GM19397 (cell line): ENCODE results near the gene DPY19L3.
A peak's percentile ranks its signal among the peaks of the same experiment; 100 is the strongest.
"Not testable (repeated sequence)": the region's sequence is repeated elsewhere in the genome, so short reads cannot be mapped to it uniquely, and the experiment has no call there.

Experiments used
- ATAC-seq: cut with Tn5 transposase; IDR thresholded peaks from one replicate; pipeline ENCODE4 v1.9.1; 2021; ENCODE audit warnings: mild to moderate bottlenecking, moderate library complexity; ENCODE audit not compliant: unreplicated experiment

Gene DPY19L3

GRCh38 chr19:32405431-32406160 lies at the start of gene DPY19L3:
TSS of gene DPY19L3 (plus strand) at chr19:32405770. CDS start at chr19:32408254, 2,484 bp downstream.
- ATAC-seq, result peak; percentile 96

GRCh38 chr19:32357720-32358119 lies 47.9 kb upstream of the DPY19L3 start:
- ATAC-seq, result no peak

- ATAC-seq, result no peak
These were observed 47.2 kb upstream of the DPY19L3 start for GRCh38 chr19:32358321-32358720.

GRCh38 chr19:32359581-32359980 lies 46.0 kb upstream of the DPY19L3 start:
- ATAC-seq, result no peak

GRCh38 chr19:32361574-32362317 lies 43.8 kb upstream of the DPY19L3 start:
- ATAC-seq, result no peak

- no peak for ATAC-seq
These were observed 43.3 kb upstream of the DPY19L3 start for GRCh38 chr19:32362318-32362691.

- no peak for ATAC-seq
These were observed 42.4 kb upstream of the DPY19L3 start for GRCh38 chr19:32363175-32363574.

- no peak for ATAC-seq
These were observed 41.9 kb upstream of the DPY19L3 start for GRCh38 chr19:32363632-32364031.

GRCh38 chr19:32364040-32364439 lies 41.5 kb upstream of the DPY19L3 start:
- ATAC-seq, result no peak

GRCh38 chr19:32367063-32367462 lies 38.5 kb upstream of the DPY19L3 start:
- ATAC-seq, result no peak

GRCh38 chr19:32367948-32368536 lies 37.5 kb upstream of the DPY19L3 start:
- no peak for ATAC-seq

- no peak for ATAC-seq
These were observed 36.8 kb upstream of the DPY19L3 start for GRCh38 chr19:32368787-32369186.

GRCh38 chr19:32372726-32373517 lies 32.6 kb upstream of the DPY19L3 start:
- no peak for ATAC-seq

- no peak for ATAC-seq
These were observed 31.8 kb upstream of the DPY19L3 start for GRCh38 chr19:32373585-32374295.

GRCh38 chr19:32374362-32374761 lies 31.2 kb upstream of the DPY19L3 start:
- not testable (repeated sequence) for ATAC-seq

GRCh38 chr19:32377088-32377487 lies 28.5 kb upstream of the DPY19L3 start:
- ATAC-seq, result not testable (repeated sequence)

GRCh38 chr19:32380269-32380668 lies 25.3 kb upstream of the DPY19L3 start:
- no peak for ATAC-seq

GRCh38 chr19:32387701-32388392 lies 17.7 kb upstream of the DPY19L3 start:
- ATAC-seq, result no peak

- no peak for ATAC-seq
These were observed 17.1 kb upstream of the DPY19L3 start for GRCh38 chr19:32388393-32388855.

GRCh38 chr19:32392901-32393300 lies 12.7 kb upstream of the DPY19L3 start:
- no peak for ATAC-seq
